ENCODE results near the gene FGD6. TPM values are rescaled to one million over a fixed set of nuclear protein-coding genes. Genes with fewer than 3 reads are reported as not detected.

FGD6 gene
- total and polyA plus RNA-seq, 2 of the 4 experiments (the other 2 are of a cell fraction), result 2.6 to 9.5 TPM

- no CpG with 5 or more reads among the region's 2 CpGs for WGBS, 2 experiments (ENCODE audit: extremely low coverage in 2 of 2, insufficient read length in 1 of 2)
- ChIA-PET POLR2A (ENCODE audit: unreplicated experiment) (interaction anchor here (0.6 kb wide), 2 partner anchors 172 to 282 kb away, joined by 3 read pairs; no protein-coding TSS in a partner anchor), CTCF (interaction anchor here (0.6 kb wide), 1 partner anchor 268 kb away, joined by 5 read pairs; no protein-coding TSS in a partner anchor)
- Histone ChIP-seq H4K5ac (ENCODE audit: low read depth, low read length) (no peak overlapping the region), H3K36me3 (ENCODE audit: control insufficient read depth, insufficient read depth, low read length) (peaks cover 23% of the 10 kb centered on the region), H3K23ac (ENCODE audit: low read depth, low read length) (no peak overlapping the region), H4K8ac (ENCODE audit: low read depth in 2 of 2, low read length in 2 of 2) (no peak overlapping the region), H3K9ac (ENCODE audit: low read depth, low read length) (no peak overlapping the region), H2BK120ac (ENCODE audit: low read depth, low read length) (no peak overlapping the region), H2BK15ac (ENCODE audit: low read depth, low read length) (no peak overlapping the region), H3K4me1 (ENCODE audit: control insufficient read depth, insufficient read depth, low read length) (no peaks in the 10 kb centered on the region; the same call in 1 of the 2 replicates), H2AFZ (replicated peaks; ENCODE audit: low read length, poor library complexity) (no peak overlapping the region), H3K27me3 (ENCODE audit: control insufficient read depth, insufficient read depth, low read length) (no peaks in the 10 kb centered on the region), H4K91ac (ENCODE audit: insufficient read depth, low read depth, low read length) (no peak overlapping the region), H3K27ac (ENCODE audit: insufficient read depth, low read length) (no peak overlapping the region), H3K4me2 (ENCODE audit: low read depth, low read length) (no peak overlapping the region), H4K20me1 (ENCODE audit: insufficient read depth, low read length) (no peaks in the 10 kb centered on the region), H3K14ac (replicated peaks; ENCODE audit: low read depth, low read length) (no peak overlapping the region), H3K9me1 (ENCODE audit: insufficient read depth, low read length) (0 out of 2 replicates have a peak, but pooled peaks cover 2% of the 10 kb centered on the region), H3K9me3 (ENCODE audit: control insufficient read depth, insufficient read depth, low read length) (no peaks in the 10 kb centered on the region), H3K79me1 (ENCODE audit: low read depth in 1 of 2, low read length in 2 of 2) (peaks cover 14 to 22% of the 10 kb centered on the region in 2 experiments; a peak in 3 of 4 replicates), H3K18ac (ENCODE audit: low read depth, low read length) (no peak overlapping the region), H2AK5ac (ENCODE audit: low read depth, low read length) (no peak overlapping the region), H3K4me3 (ENCODE audit: insufficient read depth, low read depth, low read length) (no peak overlapping the region), H3K56ac (ENCODE audit: extremely low read depth, insufficient read depth, low read length) (no peak overlapping the region), H2BK20ac (ENCODE audit: low read depth, low read length) (no peak overlapping the region), H2BK5ac (ENCODE audit: low read depth, low read length, poor library complexity, severe bottlenecking) (no peak overlapping the region), H2AK9ac (replicated peaks; ENCODE audit: low read depth, low read length, poor library complexity) (no peak overlapping the region), H3K4ac (ENCODE audit: low read depth, low read length) (no peak overlapping the region)
- dilution Hi-C loops (cut with HindIII; ENCODE audit: low sequenced_read_pairs, unreplicated experiment) (no loop called here), in situ Hi-C loops (cut with MboI; ENCODE audit: low sequenced_read_pairs) (no loop called here), intact Hi-C loops (cut with micrococcal nuclease) (no loop called here)
- no peak for TF ChIP-seq SMC3 (IDR thresholded peaks at IDR 0.05; ENCODE audit: low read depth, low read length)
- TF ChIP-seq CEBPB (IDR thresholded peaks at IDR 0.05; ENCODE audit: low read depth, low read length), result no peak
- no peak for TF ChIP-seq BHLHE40 (IDR thresholded peaks at IDR 0.05; ENCODE audit: low read depth, low read length)
- TF ChIP-seq POLR2A (IDR thresholded peaks at IDR 0.05; ENCODE audit: low read depth, low read length), result no peak
- TF ChIP-seq MAZ (IDR thresholded peaks at IDR 0.05; ENCODE audit: borderline replicate concordance, low read depth, low read length), result no peak
- TF ChIP-seq USF2 (IDR thresholded peaks at IDR 0.05; ENCODE audit: low read depth, low read length), result no peak
- no peak for TF ChIP-seq FOS (IDR thresholded peaks at IDR 0.05; ENCODE audit: low read depth, low read length)
- no peak for TF ChIP-seq MXI1 (IDR thresholded peaks at IDR 0.05; ENCODE audit: borderline replicate concordance, low read depth, low read length)
- TF ChIP-seq ELK1 (IDR thresholded peaks at IDR 0.05; ENCODE audit: borderline replicate concordance, low read depth, low read length), result no peak
- no peak for DNase-seq
- ATAC-seq (ENCODE audit: low read depth), result no peak
- no TSS peak for BruUV-seq (replicated peaks)
These were observed 48.5 kb upstream of the FGD6 start for GRCh38 chr12:95265765-95266164.

Measured in IMR-90 (cell line).